CD4-positive, alpha-beta T cell treated with Interferon gamma for 1 hour (primary cell): Measurements from ENCODE around the gene RTN1.
"Not testable (repeated sequence)": the region's sequence is repeated elsewhere in the genome, so short reads cannot be mapped to it uniquely, and the experiment has no call there.

ENCODE experiments used
- DNase-seq: peaks from one replicate; pipeline ENCODE4 v3.0.0-alpha.2; 2020

Gene RTN1

DNA sequence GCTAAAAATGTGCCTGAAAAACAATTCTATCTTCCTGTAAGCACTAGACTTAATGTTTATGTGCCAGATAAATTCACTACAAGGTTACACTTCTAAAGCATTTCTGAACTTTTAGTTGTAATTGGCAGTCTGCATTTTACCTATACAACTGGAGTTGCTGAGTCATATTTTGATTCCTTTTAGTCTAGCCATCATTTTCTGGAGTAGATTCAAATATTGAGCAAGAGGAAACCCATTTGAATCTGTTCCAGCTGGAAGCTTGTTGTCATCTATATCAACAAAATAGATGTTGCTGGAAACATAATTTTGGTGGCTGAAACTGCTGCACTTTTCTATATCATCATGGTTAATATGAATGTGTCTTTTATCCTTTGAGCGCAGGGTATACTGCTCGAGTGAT, 171.8 kb downstream of the RTN1 start:
- DNase-seq: no peak

DNA sequence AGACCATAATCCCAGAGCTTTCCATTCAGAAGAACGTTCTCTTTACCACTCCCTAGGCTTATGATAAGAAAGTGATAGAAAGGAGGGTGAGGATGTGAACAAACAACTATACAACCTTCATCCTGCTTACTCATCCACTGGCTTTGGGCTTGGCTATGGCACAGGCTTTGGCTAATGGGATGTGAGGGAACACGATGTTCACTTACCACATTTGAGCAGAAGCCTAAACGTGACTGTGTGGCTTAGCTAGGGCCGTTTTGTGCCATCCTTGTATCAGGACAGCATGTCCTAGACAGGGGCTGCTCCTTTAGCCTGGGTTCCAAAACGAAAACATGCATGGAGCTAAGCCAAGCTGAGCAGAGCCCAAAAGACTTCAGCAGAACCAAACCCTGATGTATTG, 175.4 kb downstream of the RTN1 start:
- DNase-seq: no peak

DNA sequence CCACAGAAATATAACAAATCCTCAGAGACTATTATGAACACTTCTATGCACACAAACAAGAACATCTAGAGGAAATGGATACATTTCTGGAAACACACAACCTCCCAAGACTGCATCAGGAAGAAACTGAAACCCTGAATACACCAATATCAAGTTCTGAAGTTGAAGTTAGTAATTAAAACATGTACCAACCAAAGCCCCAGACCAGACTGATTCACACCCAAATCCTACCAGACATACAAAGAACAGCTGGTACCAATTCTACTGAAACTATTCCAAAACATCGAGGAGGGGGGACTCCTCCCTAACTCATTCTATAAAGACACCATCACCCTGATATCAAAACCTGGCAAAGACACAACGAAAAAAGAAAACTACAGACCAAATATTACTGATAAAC, 179.3 kb downstream of the RTN1 start:
- DNase-seq: no peak

DNA sequence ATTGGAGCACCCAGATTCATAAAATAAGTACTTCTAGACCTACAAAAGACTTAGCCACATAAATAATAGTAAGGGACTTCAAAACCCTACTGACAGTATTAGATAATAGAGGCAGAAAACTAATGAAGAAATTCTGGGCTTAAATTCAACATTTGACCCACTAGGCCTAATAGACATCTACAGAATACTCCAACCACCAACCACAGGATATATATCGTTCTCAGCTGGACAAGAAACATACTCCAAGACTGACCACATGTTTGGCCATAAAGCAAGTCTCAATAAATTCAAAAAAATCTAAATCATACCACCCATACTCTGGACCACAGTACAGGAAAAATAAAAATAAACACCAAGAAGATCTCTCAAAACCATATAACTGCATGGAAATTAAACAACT, 180.2 kb downstream of the RTN1 start:
- no peak for DNase-seq

DNA sequence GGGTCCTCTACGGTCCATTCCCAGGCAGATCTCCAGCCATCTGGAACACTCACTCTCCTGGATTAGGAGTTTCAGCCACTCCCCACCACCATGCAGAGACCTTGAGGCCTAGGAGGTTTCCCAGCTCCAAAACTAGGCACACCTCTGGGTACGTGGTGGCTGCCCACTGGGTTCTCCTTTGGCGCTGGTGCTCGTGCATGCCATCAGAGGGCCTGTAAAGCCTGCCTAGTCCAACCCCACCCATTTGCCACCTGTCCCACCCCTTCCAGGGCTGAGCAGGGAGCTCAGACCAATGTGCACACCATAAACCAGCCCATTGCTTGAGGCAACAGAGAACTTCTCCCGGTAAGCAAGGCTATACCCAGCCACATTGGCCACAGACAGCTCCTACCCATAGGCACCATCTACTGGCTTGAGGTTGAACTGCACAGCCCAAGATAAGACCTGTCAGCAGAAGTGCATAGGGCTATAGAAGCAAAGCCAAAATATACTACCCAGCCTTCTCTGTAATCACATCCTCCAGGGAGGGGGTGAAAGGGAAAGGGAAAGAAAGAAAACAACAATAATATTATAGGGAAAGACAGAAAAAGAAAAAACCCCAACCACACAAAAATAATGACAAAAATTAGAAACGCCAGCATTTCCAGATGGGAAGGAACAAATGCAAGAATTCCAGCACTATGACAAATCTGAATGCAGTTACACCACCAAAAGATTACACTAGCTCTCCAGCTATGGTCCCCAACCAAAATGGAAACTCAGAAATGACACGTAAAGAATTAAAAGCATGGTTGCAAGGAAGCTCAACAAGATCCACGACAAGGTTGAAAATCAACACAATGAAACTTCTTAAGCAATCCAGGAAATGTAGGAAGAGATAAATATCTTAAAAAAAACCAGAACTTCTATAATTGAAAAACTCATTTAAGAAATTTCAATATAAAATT, 182.1 kb downstream of the RTN1 start:
- no peak for DNase-seq

DNA sequence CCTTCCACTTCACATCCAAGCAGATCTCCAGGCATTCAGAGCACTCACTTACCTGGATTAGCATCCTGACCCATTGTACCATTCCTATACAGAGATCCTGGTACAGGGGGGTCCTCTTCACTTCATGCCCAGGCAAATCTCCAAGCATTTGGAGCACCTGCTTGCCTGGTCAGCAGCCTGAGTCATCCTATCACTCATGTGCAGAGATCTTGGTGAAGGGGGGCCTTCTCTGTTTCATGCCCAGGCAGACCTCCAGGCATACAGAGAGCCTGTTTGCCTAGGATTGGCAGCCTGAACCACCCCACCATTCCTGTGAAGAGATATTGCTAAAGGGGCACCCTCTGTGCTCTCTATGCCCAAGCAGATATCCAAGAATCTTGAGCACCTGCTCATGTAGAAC, 182.9 kb downstream of the RTN1 start:
- DNase-seq: no peak

DNA sequence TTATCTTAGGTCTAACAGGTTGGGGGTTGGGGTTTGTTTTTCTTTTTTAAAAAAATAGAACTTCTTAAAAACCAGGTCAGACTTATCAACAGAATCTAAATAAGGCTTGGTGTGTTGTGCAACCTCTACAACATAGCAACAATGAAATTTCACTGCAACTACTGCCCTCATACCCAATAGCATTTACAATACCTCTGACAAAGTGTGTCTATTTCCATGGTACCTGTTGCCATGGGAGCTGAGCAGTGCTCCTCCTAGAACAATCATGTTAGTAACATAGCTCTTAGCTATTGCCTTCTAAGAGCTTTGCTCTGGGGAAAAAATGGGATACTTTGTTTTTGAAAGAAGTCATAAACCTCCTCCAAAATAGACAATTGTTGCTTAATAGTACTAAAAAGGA, 190.7 kb downstream of the RTN1 start:
- no peak for DNase-seq

DNA sequence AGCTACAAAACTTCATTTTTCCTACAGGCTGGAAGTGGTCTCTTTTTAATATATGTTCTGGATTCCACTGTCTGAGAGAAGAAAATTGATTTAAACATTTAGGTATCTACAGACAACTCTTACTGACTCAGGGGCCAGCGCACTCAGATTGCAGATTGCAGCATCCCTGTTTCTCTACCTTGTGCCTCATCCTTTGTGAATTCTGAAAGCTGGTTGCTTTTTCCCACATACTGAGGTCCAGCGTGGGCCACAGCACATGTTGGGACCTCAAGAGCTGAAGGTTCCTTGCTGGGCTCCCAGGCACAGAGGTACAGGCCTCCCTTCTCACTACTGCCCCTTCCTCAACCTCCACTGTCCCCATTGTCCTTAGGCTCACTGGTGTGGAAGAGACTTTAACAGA, 192.2 kb downstream of the RTN1 start:
- no peak for DNase-seq

DNA sequence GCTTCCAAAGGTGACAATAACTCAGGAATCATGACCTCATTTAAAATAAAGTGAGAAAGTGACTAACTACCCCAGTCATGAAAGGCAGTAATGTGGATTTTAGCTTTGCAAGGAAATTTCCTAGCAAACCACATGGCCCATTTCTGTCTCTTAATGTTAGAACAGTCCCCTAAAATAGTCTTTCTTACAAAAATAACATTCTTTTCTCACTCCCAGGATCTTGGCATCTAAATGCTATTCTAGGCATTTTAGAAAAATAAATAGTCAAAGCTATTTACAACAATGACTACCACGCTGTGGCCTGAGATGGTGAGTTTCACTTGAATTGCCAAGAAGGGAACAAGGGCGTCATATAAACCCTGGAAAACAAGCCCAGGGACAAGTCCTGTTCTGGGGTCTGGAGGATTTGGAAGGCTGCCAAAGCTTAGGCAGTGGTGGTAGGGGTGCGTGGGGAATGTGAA, 192.8 kb downstream of the RTN1 start:
- DNase-seq: no peak

DNA sequence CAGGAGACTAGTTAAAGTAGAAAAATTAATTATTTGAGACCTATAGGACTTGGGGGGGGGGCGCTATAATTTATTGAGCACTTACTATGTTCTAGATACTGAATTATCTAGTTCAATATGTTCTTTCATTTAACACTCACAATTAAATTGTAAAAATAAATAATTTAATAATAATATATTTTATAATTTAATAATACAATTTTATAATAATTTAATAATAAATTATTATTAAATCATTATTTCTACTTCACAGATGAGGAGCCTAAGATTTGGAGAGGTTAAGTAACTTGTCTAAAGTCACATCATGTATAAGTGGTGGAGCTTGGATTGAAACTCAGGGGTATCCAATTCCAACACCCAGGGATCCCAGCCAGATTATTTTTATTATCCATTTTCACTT, 195.2 kb downstream of the RTN1 start:
- DNase-seq: no peak

DNA sequence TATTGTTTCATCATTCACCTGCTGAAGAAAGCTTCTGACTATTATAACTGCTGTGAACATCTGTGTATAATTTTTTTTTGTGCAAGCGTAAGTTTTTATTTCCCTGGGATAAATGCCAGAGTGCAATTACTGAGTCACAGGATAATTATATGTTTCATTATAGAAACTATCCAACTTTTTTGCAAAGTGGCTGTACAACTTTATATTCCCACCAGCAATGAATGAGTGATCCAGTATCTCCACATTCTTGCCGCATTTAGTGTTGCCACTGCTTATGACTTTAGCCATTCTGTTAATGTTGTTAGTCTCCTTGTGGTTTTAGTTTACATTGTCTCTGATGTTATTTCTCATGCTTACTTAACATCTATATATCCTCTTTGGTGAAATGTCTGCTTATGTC, 205.8 kb downstream of the RTN1 start:
- DNase-seq: no peak

DNA sequence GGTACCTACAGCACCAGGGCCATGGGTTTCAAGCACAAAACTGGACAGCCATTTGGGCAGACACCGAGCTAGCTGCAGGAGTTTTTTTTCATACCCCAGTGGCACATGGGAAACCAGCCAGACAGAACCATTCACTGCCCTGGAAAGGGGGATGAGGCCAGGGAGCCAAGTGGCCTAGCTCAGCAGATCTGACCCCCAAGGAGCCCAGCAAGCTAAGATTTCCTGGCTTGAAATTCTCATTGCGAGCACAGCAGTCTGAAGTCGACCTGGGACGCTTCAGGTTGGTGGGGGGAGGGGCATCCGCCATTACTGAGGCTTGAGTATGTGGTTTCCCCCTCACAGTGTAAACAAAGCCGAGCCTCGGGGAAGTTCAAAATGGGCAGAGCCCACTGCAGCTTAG, 212.8 kb downstream of the RTN1 start:
- no peak for DNase-seq

DNA sequence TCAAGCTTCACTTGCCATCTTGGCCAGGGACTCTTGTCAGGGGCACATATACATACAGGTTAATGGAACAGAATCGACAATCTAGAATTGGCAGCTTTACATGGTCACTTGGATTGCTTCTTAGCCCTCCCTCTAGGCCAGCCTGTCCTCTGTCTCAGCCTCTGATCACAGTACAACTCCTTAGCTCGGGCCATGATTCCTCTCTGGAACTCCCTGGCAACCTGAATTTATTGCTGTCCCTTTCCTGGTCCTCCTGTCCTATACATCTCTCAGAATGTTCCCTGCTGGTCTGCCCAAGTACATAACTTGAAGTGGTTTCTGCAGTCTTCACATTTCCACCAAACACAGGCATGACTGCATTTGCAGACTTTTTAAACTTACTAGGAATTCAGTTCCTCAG, 214.1 kb downstream of the RTN1 start:
- DNase-seq: no peak

DNA sequence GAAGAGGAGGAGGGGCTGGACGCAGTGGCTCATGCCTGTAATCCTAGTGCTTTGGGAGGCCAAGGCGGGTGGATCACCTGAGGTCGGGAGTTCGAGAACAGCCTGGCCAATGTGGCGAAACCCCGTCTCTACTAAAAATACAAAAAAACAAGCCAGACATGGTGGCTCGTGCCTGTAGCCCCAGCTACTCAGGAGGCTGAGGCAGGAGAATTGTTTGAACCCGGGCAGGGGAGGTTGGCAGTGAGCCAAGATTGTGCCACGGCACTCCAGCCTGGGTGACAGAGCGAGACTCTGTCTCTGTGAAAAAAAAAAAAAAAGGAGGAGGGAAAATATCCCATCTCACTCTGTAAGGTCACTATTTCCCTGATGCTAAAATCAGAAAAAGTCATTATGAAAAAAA, 216.4 kb downstream of the RTN1 start:
- not testable (repeated sequence) for DNase-seq

DNA sequence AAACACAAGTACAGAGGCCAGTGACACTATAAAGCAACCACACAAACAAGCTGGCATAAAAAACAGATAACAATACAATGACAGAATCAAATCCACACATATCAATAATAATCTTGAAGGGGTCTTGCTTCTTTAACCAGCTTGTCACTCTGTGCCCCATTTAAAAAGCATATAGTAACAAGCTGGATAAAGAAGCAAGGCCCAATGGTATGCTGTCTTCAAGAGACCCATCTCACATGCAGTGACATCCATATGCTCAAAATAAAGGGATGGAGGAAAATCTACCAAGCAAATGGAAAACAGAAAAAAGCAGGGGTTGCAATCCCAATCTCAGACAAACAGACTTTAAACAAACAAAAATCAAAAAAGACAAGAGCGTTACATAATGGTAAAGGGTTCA, 223.7 kb downstream of the RTN1 start:
- DNase-seq: not testable (repeated sequence)

DNA sequence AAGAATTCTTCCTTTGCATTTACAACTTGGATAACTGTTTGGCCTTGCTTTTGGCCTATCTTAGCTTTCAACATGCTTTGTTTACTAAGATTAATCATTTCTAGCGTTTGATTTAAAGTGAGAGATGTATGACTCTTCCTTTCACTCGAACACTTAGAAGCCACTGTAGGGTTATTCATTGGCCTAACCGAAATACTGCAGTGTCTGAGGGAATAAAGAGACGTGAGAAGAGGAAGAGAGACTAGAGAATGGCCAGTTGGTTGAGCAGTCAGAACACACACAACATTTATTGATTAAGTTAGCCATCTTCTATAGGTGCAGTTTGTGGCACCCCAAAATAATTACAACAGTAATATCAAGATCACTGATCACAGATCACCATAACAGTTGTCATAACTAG, 231.7 kb downstream of the RTN1 start:
- no peak for DNase-seq

DNA sequence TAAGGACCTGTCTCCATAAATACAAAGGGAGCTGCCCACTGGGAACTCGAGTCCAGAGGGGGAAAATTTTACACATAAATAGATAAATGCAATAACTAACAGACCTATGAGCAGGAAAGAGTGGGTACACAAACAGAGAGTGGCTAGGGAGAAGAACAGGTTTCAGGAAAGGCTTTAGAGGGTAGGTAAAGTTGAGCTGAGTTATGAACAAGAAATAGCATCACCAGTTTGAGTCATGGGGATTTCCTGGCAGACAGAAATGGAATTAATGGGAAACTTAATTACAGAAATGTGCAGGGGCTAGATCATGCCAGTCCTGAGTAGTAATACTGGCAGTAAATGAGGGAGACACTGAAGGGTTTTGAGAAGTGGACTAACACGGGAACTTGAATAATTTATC, 236.0 kb downstream of the RTN1 start:
- no peak for DNase-seq

DNA sequence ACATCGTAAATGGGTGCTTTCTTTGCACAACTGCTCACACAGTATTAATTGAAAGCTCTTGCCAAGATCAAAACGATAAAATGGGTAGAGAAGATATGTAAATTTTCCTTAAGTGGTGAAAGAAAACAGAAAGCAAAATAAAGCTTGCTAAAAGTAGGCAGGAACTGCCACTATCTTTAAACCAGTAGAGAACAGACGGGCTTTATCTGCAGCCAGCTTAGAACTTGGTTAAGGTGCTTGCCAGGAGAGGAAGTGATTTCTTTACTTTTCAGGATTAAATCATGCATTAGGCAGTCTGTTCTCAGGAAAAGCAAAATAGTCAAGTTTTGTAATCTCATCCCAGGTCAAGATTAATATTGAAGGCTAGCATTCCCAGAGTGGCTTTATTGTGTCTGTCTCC, 237.1 kb downstream of the RTN1 start:
- DNase-seq: no peak

DNA sequence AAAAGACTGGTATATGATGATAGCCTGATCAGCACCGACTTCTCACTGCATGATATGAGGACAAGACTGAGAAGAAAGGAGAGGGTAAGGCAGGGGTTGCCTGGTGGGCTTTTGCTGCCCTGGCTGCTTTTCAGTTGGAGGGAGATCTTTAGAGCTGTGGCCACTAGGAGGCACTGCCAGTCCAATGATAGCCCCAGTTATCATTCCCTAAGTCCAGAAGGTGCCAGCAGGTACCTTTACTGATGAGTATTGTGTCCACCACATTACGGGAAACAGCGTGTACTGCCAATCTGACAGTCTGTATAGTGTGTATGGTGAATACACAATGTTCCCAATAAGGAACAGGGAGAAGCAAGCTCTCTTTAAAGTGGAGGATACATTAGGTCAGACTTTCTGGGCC, 238.2 kb downstream of the RTN1 start:
- no peak for DNase-seq

DNA sequence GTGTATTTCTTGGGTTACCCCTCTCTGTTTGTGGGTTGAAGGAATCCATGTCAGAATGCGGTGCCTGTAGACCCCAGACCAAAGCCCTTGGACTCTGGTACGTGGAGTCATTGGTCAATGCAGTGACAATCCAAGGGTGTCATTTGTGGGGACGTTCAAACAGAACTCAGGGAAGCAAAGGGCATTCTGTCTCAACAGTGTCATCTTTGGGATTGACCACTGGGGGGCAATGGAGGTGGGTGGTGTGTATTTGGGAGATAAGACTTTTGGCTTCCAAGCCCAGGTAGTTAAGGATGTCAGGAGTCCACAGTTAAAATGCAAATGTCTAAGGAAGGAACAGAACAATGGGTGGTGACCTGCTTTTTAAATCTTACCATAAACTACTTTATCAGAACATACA, 239.3 kb downstream of the RTN1 start:
- no peak for DNase-seq

DNA sequence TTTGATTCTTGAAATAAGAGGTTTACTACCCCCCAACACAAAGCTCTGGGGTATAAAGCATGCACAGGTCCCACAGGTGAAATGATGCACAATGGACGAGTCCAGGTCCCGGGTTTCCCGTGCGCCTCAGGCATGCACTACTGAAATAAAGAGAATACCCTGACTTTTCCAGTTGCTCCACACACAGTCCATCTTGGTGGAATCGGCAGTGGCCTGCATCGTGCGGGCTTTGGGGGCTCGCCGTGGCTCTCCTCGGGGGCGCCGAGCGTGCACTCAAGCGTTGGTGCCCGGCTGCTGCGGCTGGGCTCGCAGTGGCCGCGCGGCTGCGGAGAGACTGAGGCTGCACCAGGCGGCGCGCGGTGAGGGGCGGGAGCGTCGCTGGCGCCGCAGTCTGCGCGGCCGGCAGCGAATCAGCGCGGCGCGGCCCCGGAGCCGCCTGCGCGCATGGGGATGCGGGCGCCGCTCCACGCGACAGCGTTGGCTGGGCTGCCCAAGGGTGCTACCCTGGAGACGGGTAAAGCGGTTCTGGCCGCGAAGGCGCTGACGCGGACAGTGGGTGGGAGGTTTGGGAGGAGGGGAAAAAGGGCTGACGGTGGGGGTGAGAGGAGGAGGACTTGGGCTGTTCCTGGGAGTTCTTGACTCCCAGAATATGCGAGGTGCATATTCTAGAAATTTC, 240.2 kb downstream of the RTN1 start:
- DNase-seq: no peak

DNA sequence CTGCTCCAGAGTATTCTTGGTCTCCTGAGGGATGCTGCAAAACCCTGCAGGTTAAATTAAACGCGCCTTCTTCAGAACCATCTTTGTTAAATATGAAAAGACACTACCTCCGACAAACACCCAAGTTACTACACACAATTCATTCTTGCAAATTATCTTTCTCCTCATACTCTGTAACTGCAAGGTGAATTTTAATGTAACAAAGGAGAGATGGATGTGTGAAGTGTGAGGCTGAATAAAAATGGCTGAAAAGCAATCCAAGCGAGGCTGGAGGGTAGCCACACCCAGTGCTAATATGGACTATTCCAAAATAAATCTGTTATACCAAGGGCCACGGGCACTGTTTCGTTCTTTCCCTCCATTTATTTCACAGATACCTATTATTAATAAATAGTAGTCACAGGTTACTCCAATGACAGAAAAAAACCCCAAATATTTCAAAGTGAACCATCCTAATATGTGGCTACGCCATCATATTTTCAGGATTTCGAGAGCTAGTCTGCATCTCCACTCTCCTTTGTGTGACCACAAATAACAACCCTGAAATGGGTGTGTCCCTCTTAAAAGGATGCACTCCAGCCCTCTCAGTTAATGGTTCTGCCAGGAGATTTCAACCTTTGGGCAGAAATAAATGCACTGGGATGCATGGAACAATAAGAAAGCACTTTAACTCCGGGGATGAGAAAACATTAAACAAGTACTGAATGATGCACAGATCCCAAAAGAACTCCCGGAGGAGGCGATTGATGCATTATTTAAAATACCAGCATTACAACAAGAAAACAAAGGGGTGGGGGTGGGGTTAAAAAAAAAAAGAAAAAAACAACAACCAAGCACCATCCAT, 240.9 kb downstream of the RTN1 start:
- no peak for DNase-seq

DNA sequence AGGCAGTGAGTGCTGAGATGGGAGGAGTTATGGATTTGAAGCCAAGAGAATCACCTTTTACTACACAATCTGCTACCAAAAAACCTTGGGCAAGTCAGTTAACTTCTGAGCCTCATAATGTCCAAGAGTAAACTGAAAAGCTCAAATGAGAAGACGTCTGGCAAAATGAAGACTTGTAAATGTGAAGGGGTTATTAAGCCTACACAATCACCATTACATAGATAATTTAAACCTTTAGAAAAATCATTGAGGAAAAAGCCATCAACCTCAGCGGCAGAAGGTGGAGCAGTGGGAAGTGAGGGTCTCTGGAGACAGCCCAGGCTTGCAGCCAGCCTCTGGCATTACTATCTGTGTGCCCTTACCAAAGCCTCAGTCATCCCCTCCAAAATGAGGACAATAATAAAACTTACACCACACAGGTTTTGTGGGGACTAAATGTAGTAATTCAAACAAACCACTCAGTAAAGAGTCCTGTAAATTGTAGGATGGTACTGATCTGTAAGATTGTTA, 243.5 kb downstream of the RTN1 start:
- no peak for DNase-seq
